SIG-M5 treated with dmso at 0.1 percent for 504 hours (cell line): ENCODE results near the gene TMEM109.

Experiments
- DNase-seq: peaks from one replicate; lab custom pipeline; 2025; ENCODE audit not compliant: unreplicated experiment; lab: John Stamatoyannopoulos, UW

The TMEM109 gene

DNA sequence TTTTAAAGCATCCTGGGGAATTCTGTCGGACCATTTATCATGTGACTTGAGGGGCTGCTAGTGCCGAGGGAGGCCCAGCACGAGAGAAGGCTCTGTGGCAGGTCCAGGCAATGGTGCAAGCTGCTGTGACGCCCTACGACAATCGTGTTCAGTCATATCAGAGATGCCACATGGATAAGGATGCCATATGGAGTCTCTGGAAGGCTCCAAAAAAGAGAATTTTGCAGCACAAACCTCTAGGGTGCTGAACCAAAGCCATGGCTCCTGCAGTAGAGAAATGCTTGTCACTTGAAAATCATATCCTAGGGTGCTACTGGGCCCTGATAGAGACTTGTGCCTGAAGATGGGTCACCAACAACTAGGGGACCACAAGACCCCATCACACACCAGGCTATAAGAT lies 50.8 kb downstream of the TMEM109 start:
- DNase-seq, result no peak

DNA sequence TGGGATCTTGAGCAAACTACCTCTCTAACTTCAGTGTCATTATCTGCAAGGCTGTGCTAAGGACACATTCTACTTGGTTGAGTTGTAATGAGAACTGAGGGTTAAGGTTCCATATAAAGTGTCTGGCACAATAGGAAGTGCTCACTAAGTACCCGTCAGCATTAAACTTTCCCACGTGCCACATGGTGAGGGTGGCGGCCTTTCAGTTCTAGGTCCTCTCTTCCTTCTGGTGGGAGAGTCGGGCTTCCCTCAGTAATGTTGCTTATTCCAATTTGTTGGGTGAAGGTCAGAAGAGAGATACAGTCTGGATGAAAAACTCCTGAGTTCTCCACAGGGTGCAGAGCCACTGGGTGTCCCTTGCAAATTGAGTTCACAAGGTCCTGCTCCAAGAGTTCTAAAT lies 52.9 kb downstream of the TMEM109 start:
- no peak for DNase-seq

DNA sequence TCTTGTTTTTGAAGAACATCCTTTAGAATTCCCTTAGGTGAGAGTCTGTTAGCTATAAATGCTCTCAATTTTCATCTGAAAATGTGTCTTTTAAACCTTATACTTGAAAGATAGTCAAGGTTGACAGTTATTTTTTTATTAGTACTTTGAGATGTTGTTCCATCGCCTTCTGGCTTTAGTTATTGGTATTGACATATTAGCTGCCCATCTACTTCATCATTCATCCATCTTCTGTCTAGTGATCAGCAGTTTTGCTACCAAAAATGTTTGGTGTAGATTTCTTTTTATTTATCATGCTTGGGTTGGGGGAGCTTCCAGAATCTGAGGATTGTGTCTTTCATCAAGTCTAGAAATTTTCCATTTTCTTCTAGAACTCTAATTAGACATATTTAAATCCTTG lies 54.3 kb downstream of the TMEM109 start:
- DNase-seq, result no peak

GRCh38 chr11:60970369-60970774 lies 56.4 kb downstream of the TMEM109 start:
- DNase-seq, result peak; percentile 38

DNA sequence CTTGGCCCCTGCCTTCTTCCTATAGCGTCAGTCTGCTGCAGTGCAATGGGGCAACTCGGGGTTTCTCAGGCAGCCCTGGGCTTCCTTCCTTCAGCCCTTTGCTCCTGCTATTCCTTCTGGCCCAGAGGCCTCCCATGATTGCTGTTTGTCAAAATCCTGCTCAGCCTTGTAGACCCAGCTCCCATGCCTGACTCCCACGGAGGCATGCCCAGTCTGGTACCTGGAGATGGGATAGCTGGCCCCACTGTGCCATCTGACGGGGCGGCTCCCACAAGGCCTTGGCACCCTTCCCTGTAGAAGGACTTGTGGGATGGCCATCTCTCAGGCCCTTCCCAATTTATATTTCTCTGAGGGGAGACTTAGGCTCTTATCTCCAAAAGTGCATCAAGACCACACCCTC lies 56.9 kb downstream of the TMEM109 start:
- no peak for DNase-seq

GRCh38 chr11:60971520-60971919 lies 57.6 kb downstream of the TMEM109 start, which contains the start of gene CD6:
TSS of gene CD6 (plus strand) at chr11:60971680. CDS start at chr11:60971866, 186 bp downstream.
- no peak for DNase-seq

GRCh38 chr11:60972182-60973030 lies 58.4 kb downstream of the TMEM109 start:
- DNase-seq, result no peak
